Endothelial cell of umbilical vein (primary cell): Measurements from ENCODE around the gene RAB7B.

Experiments used
- POLR2AphosphoS5 ChIP-seq: IDR thresholded peaks from 2 replicates; pipeline ENCODE4 v1.6.1; 2012; ENCODE audit warnings: low read depth, mild to moderate bottlenecking, control low read depth, low read length, moderate library complexity; ENCODE audit not compliant: insufficient read depth
- TF ChIP-seq, protein P1 (sequence below), 2 donors: IDR thresholded peaks; 1 replicate in 1 of 2; 2 replicates in 1 of 2; pipeline ENCODE4 v1.5.1; 2011; ENCODE audit warnings: low read length in 2 of 2, mild to moderate bottlenecking in 2 of 2, moderate library complexity in 2 of 2, control low read depth in 1 of 2, inconsistent platforms in 1 of 2, low read depth in 1 of 2; ENCODE audit not compliant: insufficient read depth in 1 of 2; ENCODE audit errors: extremely low read depth in 1 of 2
- TF ChIP-seq, protein P2 (sequence below): IDR thresholded peaks from 2 replicates; pipeline ENCODE4 v1.6.1; 2011; ENCODE audit not compliant: insufficient read depth, insufficient read length

DNA sequence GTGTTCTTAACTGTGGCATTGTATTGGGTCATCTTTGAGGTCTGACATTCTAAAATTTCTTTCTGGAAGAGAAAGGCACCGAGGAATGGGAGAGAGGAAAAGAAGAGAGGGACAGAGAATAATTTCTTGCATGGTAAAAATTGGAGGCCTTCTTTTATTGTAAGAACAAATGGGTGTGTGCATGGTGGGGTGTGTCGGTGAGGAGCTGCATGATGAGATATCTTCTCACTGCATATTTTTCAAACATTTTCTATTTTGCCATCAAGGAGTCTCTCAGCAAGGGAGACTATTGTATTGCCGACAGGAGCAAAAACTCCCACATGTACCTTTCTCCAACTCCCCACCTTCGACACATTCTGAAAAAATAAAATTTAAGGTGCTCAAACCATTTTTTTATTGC is 27.0 kb upstream of the RAB7B start:
- TF ChIP-seq, protein P1, sequence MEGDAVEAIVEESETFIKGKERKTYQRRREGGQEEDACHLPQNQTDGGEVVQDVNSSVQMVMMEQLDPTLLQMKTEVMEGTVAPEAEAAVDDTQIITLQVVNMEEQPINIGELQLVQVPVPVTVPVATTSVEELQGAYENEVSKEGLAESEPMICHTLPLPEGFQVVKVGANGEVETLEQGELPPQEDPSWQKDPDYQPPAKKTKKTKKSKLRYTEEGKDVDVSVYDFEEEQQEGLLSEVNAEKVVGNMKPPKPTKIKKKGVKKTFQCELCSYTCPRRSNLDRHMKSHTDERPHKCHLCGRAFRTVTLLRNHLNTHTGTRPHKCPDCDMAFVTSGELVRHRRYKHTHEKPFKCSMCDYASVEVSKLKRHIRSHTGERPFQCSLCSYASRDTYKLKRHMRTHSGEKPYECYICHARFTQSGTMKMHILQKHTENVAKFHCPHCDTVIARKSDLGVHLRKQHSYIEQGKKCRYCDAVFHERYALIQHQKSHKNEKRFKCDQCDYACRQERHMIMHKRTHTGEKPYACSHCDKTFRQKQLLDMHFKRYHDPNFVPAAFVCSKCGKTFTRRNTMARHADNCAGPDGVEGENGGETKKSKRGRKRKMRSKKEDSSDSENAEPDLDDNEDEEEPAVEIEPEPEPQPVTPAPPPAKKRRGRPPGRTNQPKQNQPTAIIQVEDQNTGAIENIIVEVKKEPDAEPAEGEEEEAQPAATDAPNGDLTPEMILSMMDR (IDR thresholded peaks at IDR 0.05; ENCODE audit: extremely low read depth in 1 of 2, insufficient read depth in 1 of 2, low read depth in 1 of 2, low read length in 2 of 2) = no peak
- no peak for TF ChIP-seq POLR2AphosphoS5
- TF ChIP-seq, protein P2, sequence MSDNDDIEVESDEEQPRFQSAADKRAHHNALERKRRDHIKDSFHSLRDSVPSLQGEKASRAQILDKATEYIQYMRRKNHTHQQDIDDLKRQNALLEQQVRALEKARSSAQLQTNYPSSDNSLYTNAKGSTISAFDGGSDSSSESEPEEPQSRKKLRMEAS = no peak
